ENCODE results near the gene PRKAR2B. TPM values are rescaled to one million over a fixed set of nuclear protein-coding genes. Genes with fewer than 3 reads are reported as not detected.
"Not testable (repeated sequence)": the region's sequence is repeated elsewhere in the genome, so short reads cannot be mapped to it uniquely, and the experiment has no call there.

The PRKAR2B gene
- total and polyA plus RNA-seq, 4 donors: 1.7 to 4.8 (median 3.3) TPM

DNA sequence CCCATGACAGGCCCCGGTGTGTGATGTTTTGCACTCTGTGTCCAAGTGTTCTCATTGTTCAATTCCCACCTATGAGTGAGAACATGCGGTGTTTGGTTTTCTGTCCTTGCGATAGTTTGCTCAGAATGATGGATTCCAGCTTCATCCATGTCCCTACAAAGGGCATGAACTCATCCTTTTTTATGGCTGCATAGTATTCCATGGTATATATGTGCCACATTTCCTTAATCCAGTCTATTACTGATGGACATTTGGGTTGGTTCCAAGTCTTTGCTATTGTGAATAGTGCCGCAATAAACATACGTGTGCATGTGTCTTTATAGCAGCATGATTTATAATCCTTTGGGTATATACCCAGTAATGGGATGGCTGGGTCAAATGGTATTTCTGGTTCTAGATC lies 49.2 kb downstream of the PRKAR2B start:
- H3K4me3 ChIP-seq (ENCODE audit: low read length in 2 of 2); H3K9me3 ChIP-seq (ENCODE audit: control insufficient read depth, low read length); ATAC-seq (ENCODE audit: low FRiP score); H3K27me3 ChIP-seq (ENCODE audit: control insufficient read depth in 1 of 2, insufficient read depth in 2 of 2, low read length in 1 of 2); intact Hi-C loops (cut with DNase I); DNase-seq; H3K36me3 ChIP-seq (ENCODE audit: control insufficient read depth in 1 of 2, insufficient read depth in 2 of 2, low read length in 1 of 2); H3K4me1 ChIP-seq (ENCODE audit: control insufficient read depth in 1 of 2, insufficient read depth in 2 of 2, low read length in 2 of 2); H3K27ac ChIP-seq (ENCODE audit: low read depth in 1 of 2, low read length in 2 of 2): not testable (repeated sequence)
- WGBS, 2 donors: 97 to 100% methylated on average over 4 to 5 of the region's 5 CpGs

- H3K9me3 ChIP-seq (ENCODE audit: control insufficient read depth, low read length); intact Hi-C loops (cut with DNase I); H3K4me1 ChIP-seq (ENCODE audit: control insufficient read depth in 1 of 2, insufficient read depth in 2 of 2, low read length in 2 of 2); H3K27ac ChIP-seq (ENCODE audit: low read depth in 1 of 2, low read length in 2 of 2); H3K36me3 ChIP-seq (ENCODE audit: control insufficient read depth in 1 of 2, insufficient read depth in 2 of 2, low read length in 1 of 2); ATAC-seq (ENCODE audit: low FRiP score); DNase-seq; H3K4me3 ChIP-seq (ENCODE audit: low read length in 2 of 2); H3K27me3 ChIP-seq (ENCODE audit: control insufficient read depth in 1 of 2, insufficient read depth in 2 of 2, low read length in 1 of 2): not testable (repeated sequence)
- WGBS, 2 donors: 96% methylated on average over 12 of the region's 12 CpGs
Observed at GRCh38 chr7:107099154-107099553, 54.6 kb downstream of the PRKAR2B start.

DNA sequence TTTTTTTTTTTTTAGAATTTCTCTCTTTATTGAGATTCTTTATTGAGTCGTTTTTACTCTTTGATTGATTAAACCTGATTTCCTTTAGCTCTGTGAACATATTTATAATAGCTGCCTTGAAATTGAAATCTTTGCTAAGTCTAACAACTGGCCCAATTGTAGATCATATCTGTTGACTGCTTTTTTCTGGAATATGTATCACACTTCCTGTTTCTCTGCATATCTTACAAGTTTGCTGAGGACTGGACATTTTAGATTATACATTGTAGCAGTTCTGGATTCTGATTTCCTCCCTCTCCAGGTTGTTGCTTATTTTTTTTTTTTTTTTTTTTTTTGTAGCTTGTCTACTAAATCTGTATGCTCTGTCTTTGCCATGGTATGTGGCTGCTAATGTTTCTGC lies 56.3 kb downstream of the PRKAR2B start:
- intact Hi-C loops (cut with DNase I): no loop called here
- Histone ChIP-seq H3K36me3 (ENCODE audit: control insufficient read depth in 1 of 2, insufficient read depth in 2 of 2, low read length in 1 of 2) (no peaks in the 10 kb centered on the region), H3K4me3 (ENCODE audit: low read length in 2 of 2) (no peak overlapping the region), H3K27ac (ENCODE audit: low read depth in 1 of 2, low read length in 2 of 2) (no peak overlapping the region), H3K4me1 (ENCODE audit: control insufficient read depth in 1 of 2, insufficient read depth in 2 of 2, low read length in 2 of 2) (no peaks in the 10 kb centered on the region), H3K9me3 (ENCODE audit: control insufficient read depth, low read length) (peaks cover 5% of the 10 kb centered on the region), H3K27me3 (ENCODE audit: control insufficient read depth in 1 of 2, insufficient read depth in 2 of 2, low read length in 1 of 2) (no peaks in the 10 kb centered on the region)
- ATAC-seq (ENCODE audit: low FRiP score) (no peak), DNase-seq (no peak)
- WGBS, 2 donors: 61 to 68% methylated on average over 1 of the region's 1 CpG

- no peak for ATAC-seq (ENCODE audit: low FRiP score)
- Histone ChIP-seq H3K4me1 (ENCODE audit: control insufficient read depth in 1 of 2, insufficient read depth in 2 of 2, low read length in 2 of 2) (no peaks in the 10 kb centered on the region), H3K36me3 (ENCODE audit: control insufficient read depth in 1 of 2, insufficient read depth in 2 of 2, low read length in 1 of 2) (no peaks in the 10 kb centered on the region), H3K9me3 (ENCODE audit: control insufficient read depth, low read length) (peaks cover 5% of the 10 kb centered on the region), H3K4me3 (ENCODE audit: low read length in 2 of 2) (no peak overlapping the region), H3K27me3 (ENCODE audit: control insufficient read depth in 1 of 2, insufficient read depth in 2 of 2, low read length in 1 of 2) (no peaks in the 10 kb centered on the region), H3K27ac (ENCODE audit: low read depth in 1 of 2, low read length in 2 of 2) (no peak overlapping the region)
- intact Hi-C loops (cut with DNase I): no loop called here
- no peak for DNase-seq
- 63 to 81% methylated on average over 4 of the region's 4 CpGs for WGBS, 2 donors
Observed at GRCh38 chr7:107103369-107103768, 58.9 kb downstream of the PRKAR2B start.

- Histone ChIP-seq H3K9me3 (ENCODE audit: control insufficient read depth, low read length) (peaks cover 3% of the 10 kb centered on the region), H3K27ac (ENCODE audit: low read depth in 1 of 2, low read length in 2 of 2) (no peak overlapping the region), H3K4me1 (ENCODE audit: control insufficient read depth in 1 of 2, insufficient read depth in 2 of 2, low read length in 2 of 2) (no peaks in the 10 kb centered on the region), H3K27me3 (ENCODE audit: control insufficient read depth in 1 of 2, insufficient read depth in 2 of 2, low read length in 1 of 2) (no peaks in the 10 kb centered on the region), H3K36me3 (ENCODE audit: control insufficient read depth in 1 of 2, insufficient read depth in 2 of 2, low read length in 1 of 2) (no peaks in the 10 kb centered on the region), H3K4me3 (ENCODE audit: low read length in 2 of 2) (no peak overlapping the region)
- WGBS, 2 donors: 91 to 92% methylated on average over 4 of the region's 4 CpGs
- DNase-seq (no peak), ATAC-seq (ENCODE audit: low FRiP score) (no peak)
- intact Hi-C loops (cut with DNase I): no loop called here
Observed at GRCh38 chr7:107104801-107105200, 60.3 kb downstream of the PRKAR2B start.

DNA sequence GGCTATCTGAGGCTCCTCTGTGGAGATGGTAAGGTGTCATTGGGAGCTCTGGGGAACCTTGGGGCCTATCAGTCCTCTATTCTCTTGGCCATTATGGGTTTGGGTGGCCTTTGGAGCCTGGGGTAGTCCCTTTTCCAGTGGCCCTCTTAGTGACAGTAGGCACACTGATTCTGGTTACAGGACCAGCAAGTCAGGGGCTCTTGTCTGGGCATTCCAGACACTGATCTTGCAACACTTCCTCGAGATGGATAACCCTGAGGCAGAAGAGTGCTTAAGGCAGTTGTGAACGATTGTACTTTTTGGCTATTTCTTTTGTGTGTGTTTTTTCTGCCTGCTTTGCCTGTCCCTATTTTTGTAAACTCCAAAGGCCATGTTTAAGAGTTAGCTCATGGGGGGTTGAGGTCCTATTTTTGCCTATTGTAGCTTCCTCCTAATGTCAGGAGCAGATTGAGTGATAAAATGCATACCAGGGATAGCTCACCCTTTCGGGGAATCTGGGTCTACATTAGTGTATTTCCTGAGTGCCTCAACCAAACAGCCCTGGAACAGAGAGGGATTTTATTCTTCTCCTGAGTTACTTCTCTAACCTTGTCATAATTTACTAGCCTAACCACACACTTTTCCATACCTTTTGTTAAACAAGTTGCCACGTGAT lies 61.2 kb downstream of the PRKAR2B start:
- DNase-seq (no peak), ATAC-seq (ENCODE audit: low FRiP score) (no peak)
- no peak overlapping the region for H3K27ac ChIP-seq (ENCODE audit: low read depth in 1 of 2, low read length in 2 of 2)
- no peaks in the 10 kb centered on the region for H3K27me3 ChIP-seq (ENCODE audit: control insufficient read depth in 1 of 2, insufficient read depth in 2 of 2, low read length in 1 of 2)
- H3K4me3 ChIP-seq (ENCODE audit: low read length in 2 of 2): no peak overlapping the region
- intact Hi-C loops (cut with DNase I): no loop called here
- H3K4me1 ChIP-seq (ENCODE audit: control insufficient read depth in 1 of 2, insufficient read depth in 2 of 2, low read length in 2 of 2): no peaks in the 10 kb centered on the region
- 61 to 64% methylated on average over 4 of the region's 4 CpGs for WGBS, 2 donors
- H3K9me3 ChIP-seq (ENCODE audit: control insufficient read depth, low read length): peaks cover 3% of the 10 kb centered on the region
- H3K36me3 ChIP-seq (ENCODE audit: control insufficient read depth in 1 of 2, insufficient read depth in 2 of 2, low read length in 1 of 2): no peaks in the 10 kb centered on the region

- intact Hi-C loops (cut with DNase I): no loop called here
- Histone ChIP-seq H3K36me3 (ENCODE audit: control insufficient read depth in 1 of 2, insufficient read depth in 2 of 2, low read length in 1 of 2) (no peaks in the 10 kb centered on the region), H3K27ac (ENCODE audit: low read depth in 1 of 2, low read length in 2 of 2) (no peak overlapping the region), H3K4me3 (ENCODE audit: low read length in 2 of 2) (no peak overlapping the region), H3K4me1 (ENCODE audit: control insufficient read depth in 1 of 2, insufficient read depth in 2 of 2, low read length in 2 of 2) (no peaks in the 10 kb centered on the region), H3K9me3 (ENCODE audit: control insufficient read depth, low read length) (peaks cover 1% of the 10 kb centered on the region), H3K27me3 (ENCODE audit: control insufficient read depth in 1 of 2, insufficient read depth in 2 of 2, low read length in 1 of 2) (no peaks in the 10 kb centered on the region)
- DNase-seq: no peak
- ATAC-seq (ENCODE audit: low FRiP score): no peak
Observed at GRCh38 chr7:107108793-107109371, 64.4 kb downstream of the PRKAR2B start.

- peaks cover 1% of the 10 kb centered on the region for H3K9me3 ChIP-seq (ENCODE audit: control insufficient read depth, low read length)
- H3K27me3 ChIP-seq (ENCODE audit: control insufficient read depth in 1 of 2, insufficient read depth in 2 of 2, low read length in 1 of 2): no peaks in the 10 kb centered on the region
- DNase-seq: no peak
- H3K4me3 ChIP-seq (ENCODE audit: low read length in 2 of 2): no peak overlapping the region
- intact Hi-C loops (cut with DNase I): no loop called here
- no peak overlapping the region for H3K27ac ChIP-seq (ENCODE audit: low read depth in 1 of 2, low read length in 2 of 2)
- 94 to 98% methylated on average over 4 of the region's 4 CpGs for WGBS, 2 donors
- H3K4me1 ChIP-seq (ENCODE audit: control insufficient read depth in 1 of 2, insufficient read depth in 2 of 2, low read length in 2 of 2): no peaks in the 10 kb centered on the region
- no peak for ATAC-seq (ENCODE audit: low FRiP score)
- H3K36me3 ChIP-seq (ENCODE audit: control insufficient read depth in 1 of 2, insufficient read depth in 2 of 2, low read length in 1 of 2): no peaks in the 10 kb centered on the region
Observed at GRCh38 chr7:107109955-107110354, 65.5 kb downstream of the PRKAR2B start.

- DNase-seq (no peak), ATAC-seq (ENCODE audit: low FRiP score) (no peak)
- 79 to 88% methylated on average over 1 of the region's 1 CpG for WGBS, 2 donors
- Histone ChIP-seq H3K27me3 (ENCODE audit: control insufficient read depth in 1 of 2, insufficient read depth in 2 of 2, low read length in 1 of 2) (no peaks in the 10 kb centered on the region), H3K9me3 (ENCODE audit: control insufficient read depth, low read length) (no peaks in the 10 kb centered on the region), H3K4me3 (ENCODE audit: low read length in 2 of 2) (no peak overlapping the region), H3K27ac (ENCODE audit: low read depth in 1 of 2, low read length in 2 of 2) (no peak overlapping the region), H3K36me3 (ENCODE audit: control insufficient read depth in 1 of 2, insufficient read depth in 2 of 2, low read length in 1 of 2) (no peaks in the 10 kb centered on the region), H3K4me1 (ENCODE audit: control insufficient read depth in 1 of 2, insufficient read depth in 2 of 2, low read length in 2 of 2) (peaks cover 0 to 2% of the 10 kb centered on the region in 2 donors)
- intact Hi-C loops (cut with DNase I): no loop called here
Observed at GRCh38 chr7:107111196-107111595, 66.7 kb downstream of the PRKAR2B start.

Measured in aorta (tissue), 5 donors.